Measurements from ENCODE around the gene SKA2.
"Not testable (repeated sequence)": the region's sequence is repeated elsewhere in the genome, so short reads cannot be mapped to it uniquely, and the experiment has no call there.

Gene SKA2

GRCh38 chr17:59106463-59107305, 48.3 kb downstream of the SKA2 start, which contains the start of gene TRIM37:
Gene TRIM37 (minus strand): TSS chr17:59106880. CDS start chr17:59106461, 419 bp downstream.
- DNase-seq (ENCODE audit: extremely low spot score, insufficient read length, low read depth) (peak; percentile 98), FAIRE-seq (peak; percentile 99)

- FAIRE-seq (no peak), DNase-seq (ENCODE audit: extremely low spot score, insufficient read length, low read depth) (no peak)
Measured at GRCh38 chr17:59105852-59106462, 49.0 kb downstream of the SKA2 start.

- DNase-seq (ENCODE audit: extremely low spot score, insufficient read length, low read depth) (no peak), FAIRE-seq (no peak)
Measured at GRCh38 chr17:59101178-59101577, 53.8 kb downstream of the SKA2 start.

GRCh38 chr17:59097876-59098275, 57.1 kb downstream of the SKA2 start:
- no peak for DNase-seq (ENCODE audit: extremely low spot score, insufficient read length, low read depth)
- FAIRE-seq: no peak

- FAIRE-seq: no peak
- DNase-seq (ENCODE audit: extremely low spot score, insufficient read length, low read depth): no peak
Measured at GRCh38 chr17:59094861-59095530, 60.0 kb downstream of the SKA2 start.

- DNase-seq (ENCODE audit: extremely low spot score, insufficient read length, low read depth) (no peak), FAIRE-seq (no peak)
Measured at GRCh38 chr17:59093702-59094231, 61.2 kb downstream of the SKA2 start.

GRCh38 chr17:59093145-59093701, 61.8 kb downstream of the SKA2 start:
- DNase-seq (ENCODE audit: extremely low spot score, insufficient read length, low read depth) (no peak), FAIRE-seq (no peak)

- FAIRE-seq; DNase-seq (ENCODE audit: extremely low spot score, insufficient read length, low read depth): not testable (repeated sequence)
Measured at GRCh38 chr17:59090593-59090992, 64.4 kb downstream of the SKA2 start.

GRCh38 chr17:59084154-59084553, 70.8 kb downstream of the SKA2 start:
- no peak for FAIRE-seq
- DNase-seq (ENCODE audit: extremely low spot score, insufficient read length, low read depth): no peak

- FAIRE-seq: no peak
Measured at GRCh38 chr17:59074494-59074893, 80.5 kb downstream of the SKA2 start.

GRCh38 chr17:59073972-59074371, 81.0 kb downstream of the SKA2 start:
- no peak for DNase-seq (ENCODE audit: extremely low spot score, insufficient read length, low read depth)
- FAIRE-seq: no peak

More at GRCh38 chr17:59074494-59074893, 80.5 kb downstream of the SKA2 start:
- no peak for DNase-seq (ENCODE audit: extremely low spot score, insufficient read length, low read depth)

GRCh38 chr17:59069856-59070255, 85.1 kb downstream of the SKA2 start:
- FAIRE-seq: no peak
- DNase-seq (ENCODE audit: extremely low spot score, insufficient read length, low read depth): no peak

GRCh38 chr17:59067756-59068155, 87.2 kb downstream of the SKA2 start:
- no peak for DNase-seq (ENCODE audit: extremely low spot score, insufficient read length, low read depth)
- FAIRE-seq: peak; percentile 75

- FAIRE-seq (no peak), DNase-seq (ENCODE audit: extremely low spot score, insufficient read length, low read depth) (no peak)
Measured at GRCh38 chr17:59067340-59067739, 87.6 kb downstream of the SKA2 start.

GRCh38 chr17:59062509-59062908, 92.5 kb downstream of the SKA2 start:
- no peak for DNase-seq (ENCODE audit: extremely low spot score, insufficient read length, low read depth)
- no peak for FAIRE-seq

Measured in GM18507 (cell line).